Epidermal melanocyte (primary cell): ENCODE measurements around the gene CAPN14.

ENCODE experiments used
- DNase-seq: peaks from one replicate; pipeline ENCODE4 v3.0.0; 2011; ENCODE audit warnings: low spot score; ENCODE audit not compliant: insufficient read length

CAPN14 gene

DNA sequence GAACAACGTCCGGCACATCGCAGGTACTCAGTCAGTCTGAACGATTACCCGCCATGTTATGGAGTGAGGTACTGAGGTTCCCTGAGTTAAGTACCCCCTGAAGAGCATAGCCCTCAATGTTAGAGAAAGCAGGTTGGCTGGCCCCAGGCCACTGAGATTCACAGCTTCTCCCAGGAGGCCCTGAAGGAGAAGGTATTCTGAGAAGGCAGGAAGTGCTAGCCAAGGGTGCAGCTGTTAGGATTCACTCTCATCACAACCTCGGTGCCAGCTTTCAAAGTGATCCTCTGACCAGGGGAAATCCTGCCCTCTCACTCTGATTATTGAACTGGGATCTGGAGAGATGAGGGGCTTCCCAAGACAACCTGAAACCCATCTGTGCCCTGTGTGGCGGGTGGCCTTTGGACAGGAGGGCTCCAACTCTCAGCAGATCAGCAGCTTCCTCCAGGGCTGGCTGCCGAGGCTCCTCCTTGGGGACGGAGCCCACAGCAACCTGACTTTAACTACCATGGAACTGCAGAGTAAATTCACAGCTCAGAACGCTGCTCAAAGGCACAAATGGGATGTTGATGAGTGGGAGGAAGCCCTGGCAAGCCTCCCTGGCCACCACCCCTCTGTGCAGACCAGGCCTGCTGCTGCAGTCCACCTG, 24.4 kb upstream of the CAPN14 start:
- DNase-seq = no peak

DNA sequence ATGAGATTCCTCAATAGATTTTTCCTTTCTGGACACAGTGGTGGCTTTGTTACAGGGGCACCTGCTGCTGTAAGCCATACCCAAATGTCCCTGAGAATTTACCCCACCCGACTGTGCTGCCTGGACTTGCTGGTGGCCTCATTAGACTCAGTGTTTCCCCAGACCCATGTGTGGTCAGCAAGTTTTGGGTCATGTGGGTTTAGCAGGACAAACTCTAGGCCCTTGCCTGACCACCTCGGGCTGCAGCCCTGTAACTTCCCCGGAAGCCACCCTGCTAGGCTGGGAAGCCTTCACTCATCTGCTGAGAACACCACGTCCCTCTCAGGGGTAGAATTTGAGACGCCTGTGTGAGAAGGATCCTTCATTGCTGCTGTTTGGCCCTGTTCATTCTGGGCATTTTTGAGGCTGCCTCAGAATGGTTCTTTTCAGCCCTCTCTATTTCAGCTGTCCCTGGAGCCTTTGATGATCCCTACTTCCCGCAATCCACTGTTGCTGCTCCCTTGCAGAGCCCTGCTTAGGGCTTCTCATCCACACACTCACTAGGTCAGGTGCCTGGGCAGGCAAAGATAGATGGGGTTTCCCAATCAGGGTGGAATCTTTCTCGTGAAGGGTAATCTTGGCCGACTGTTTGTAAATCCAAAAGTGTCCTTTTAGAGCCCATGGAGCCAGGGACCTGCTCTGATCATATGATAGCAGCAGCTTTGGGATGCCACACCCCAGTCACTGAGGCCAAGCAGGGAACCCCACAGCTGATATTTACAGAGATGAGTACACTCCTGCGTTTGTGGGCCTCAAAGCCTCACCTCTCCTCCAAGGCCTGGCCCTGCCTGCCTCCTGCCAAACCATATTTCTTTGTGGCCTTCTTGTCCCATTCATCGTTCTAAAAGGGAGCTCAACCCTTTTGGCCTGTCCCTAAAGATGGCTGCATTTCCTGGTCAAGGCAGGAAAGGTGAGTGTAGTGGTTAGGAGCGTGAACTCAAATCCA, 23.4 kb upstream of the CAPN14 start:
- no peak for DNase-seq

DNA sequence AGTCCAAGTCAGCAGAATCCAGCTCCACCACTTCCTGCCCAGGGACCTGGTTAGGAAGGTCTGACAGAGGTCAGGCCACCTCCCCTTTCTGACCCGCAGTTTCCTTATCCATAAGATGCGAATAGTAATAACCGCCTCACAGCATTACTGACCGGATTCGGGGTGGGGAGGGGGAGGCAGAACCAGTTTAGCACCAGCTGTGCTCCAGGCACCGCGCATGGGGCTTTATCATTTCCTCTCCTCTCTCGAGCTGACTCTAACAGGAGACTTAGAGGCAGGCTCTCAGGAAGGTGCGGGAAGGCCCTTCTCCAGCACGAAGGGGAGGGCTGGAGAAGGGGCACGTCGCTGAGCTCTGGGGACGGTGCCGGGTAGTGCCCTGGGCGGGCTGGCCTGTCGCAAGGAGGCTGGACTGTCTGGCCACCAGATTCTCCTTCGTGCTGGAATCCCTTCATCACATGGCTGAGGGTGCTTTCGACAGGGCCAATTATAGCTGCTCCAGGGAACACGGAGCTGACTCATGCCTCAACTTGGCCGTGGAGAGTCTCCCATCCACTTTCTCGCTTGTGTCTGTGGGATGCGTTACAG, 22.4 kb upstream of the CAPN14 start:
- peak; percentile 30 for DNase-seq

DNA sequence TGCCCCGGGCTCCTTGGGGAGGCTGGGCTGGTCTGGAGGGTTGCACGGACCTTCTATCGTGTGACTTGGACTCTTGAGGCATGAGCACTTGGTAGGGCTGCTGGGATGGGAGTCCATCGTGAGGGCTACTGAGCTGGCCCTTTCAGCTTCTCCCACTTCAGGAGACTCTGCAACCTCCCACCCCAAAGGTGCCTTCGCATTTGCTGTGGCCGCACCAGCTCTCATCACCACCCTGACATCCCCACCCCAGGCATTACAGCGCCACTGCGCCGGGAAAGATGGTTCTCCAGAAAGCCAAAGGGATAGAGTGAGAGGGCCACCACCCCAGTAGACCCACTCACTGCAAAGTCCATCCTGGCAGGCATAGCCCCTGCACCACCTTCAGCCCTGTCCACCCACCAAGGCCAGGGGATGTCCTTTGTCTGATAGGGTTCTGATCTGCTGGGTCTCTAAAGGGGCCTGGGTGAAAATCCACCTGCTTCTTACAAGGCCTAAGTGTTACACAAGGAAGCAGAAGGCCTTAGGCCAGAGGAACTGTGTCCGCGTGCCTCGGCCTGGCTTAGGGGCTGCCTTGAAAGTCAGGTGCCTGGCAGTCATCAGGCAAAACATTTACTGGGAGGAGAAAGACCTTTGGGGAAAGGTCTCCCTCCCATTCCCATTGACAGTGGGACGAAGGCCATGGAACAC, 21.7 kb upstream of the CAPN14 start:
- no peak for DNase-seq

DNA sequence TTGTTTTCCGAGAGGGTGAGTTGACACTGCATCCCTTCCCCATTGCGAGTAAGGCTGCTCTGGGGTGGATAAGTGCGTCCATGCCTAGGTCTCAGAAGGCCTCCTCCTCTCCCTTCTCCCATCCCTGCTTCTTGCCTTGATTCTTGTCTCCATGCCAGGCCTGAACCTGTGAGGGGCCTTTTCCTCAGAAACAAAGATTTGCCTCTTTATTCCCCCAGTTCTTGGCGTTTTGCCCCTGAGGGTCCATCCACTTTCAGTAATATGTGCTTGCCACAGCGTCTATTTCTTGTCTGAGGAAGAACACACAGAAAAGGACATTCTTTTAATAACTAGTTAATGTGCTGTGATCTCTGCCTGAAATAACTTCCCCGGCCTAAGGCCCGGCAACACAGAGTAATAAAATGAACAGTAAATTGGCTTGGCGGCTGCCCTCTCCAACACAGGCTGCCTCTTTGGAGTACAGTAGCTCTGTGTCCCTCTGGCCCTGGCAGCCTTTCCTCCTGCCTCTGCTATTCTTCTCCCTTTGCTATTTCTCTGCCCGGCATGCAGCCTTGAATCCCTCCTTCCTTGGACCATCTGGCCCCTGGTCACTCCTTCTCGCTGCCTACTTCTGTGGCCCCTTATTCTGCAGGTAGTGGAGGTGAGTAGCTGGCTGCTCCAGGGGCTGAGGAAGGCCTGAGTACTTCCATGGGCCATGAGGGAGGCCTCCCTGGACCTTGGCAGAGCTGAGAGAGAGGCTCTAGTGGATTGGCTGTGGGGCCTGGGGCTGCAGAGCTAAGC, 21.0 kb upstream of the CAPN14 start:
- DNase-seq = no peak

DNA sequence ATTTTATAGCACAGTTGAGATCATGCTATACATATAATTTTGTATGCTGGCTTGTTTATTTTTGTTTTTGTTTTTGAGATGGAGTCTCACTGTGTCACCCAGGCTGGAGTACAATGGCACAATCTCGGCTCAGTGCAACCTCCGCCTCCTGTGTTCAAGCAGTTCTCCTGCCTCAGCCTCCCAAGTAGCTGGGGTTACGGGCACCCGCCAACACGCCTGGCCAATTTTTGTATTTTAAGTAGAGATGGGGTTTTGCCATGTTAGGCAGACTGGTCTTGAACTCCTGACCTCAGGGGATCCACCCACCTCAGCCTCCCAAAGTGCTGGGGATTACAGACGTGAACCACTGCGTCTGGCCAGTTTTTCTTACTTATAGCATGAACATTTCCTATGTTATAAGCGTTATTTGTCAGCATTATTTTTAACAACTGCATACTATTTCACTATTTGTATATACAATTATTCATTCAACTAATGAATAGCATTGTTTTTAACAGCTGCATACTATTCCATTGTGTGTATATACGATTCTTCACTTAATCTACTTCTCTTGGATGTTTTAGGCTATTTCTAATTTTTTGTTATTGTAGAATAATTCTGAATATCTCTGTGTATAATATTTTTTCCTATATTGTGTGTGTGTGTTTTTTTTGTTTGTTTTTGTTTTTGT, 20.2 kb upstream of the CAPN14 start:
- DNase-seq = no peak

DNA sequence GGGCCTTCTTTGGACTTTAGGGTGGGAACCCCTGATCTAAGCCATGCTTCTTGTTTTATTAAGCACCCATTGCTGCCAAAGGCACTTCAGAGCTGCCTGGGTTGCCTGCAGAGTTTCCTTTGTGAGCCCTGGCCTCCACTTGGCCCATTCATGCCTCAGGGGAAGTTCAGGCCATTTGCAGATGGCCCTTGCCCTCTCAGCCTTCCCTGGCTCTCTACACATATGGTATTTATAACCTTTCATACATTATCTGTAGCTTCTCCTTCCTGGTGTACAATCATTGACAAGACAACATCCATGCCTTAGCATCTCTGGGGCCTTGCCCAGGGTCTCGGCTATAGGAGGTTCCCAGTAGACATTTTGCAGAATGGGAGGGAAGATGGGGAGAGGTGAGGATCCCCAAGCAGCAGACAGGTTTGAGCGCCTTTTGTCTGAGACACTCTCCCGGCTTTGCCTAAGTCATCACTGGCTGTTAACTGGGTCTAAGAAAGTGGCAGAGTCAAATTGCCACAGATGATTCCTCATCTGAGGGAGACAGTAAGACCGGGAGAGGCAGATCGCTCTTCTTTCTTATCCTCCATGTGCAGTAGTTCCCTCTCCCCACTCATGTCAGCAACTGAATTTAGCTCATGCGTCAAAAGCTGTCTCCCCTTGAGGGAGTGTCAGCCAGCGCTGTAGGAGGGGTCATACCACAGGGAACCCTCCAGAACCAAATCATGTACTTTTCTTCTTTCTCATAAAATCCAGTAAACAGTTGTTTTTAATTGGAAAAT, 19.3 kb upstream of the CAPN14 start:
- DNase-seq = no peak

DNA sequence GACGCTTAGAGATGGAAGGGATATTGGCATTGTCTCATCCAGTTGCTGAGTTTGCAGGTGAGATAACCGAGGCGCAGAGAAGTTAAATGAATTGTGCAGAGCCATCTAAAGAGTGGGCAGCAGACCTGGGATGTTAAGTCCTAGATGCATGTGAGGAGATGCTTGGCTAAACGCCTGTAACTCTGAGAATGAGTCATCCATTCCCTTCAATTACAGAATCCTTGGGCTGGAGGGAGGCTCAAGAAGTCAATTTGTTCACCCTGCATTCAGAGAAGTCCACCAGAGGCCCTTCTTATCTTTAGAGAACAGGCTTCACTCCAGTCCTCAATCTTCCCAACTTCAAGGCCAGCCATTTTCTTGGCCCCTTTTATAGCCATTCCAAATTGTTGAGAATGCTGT, 18.2 kb upstream of the CAPN14 start:
- no peak for DNase-seq

DNA sequence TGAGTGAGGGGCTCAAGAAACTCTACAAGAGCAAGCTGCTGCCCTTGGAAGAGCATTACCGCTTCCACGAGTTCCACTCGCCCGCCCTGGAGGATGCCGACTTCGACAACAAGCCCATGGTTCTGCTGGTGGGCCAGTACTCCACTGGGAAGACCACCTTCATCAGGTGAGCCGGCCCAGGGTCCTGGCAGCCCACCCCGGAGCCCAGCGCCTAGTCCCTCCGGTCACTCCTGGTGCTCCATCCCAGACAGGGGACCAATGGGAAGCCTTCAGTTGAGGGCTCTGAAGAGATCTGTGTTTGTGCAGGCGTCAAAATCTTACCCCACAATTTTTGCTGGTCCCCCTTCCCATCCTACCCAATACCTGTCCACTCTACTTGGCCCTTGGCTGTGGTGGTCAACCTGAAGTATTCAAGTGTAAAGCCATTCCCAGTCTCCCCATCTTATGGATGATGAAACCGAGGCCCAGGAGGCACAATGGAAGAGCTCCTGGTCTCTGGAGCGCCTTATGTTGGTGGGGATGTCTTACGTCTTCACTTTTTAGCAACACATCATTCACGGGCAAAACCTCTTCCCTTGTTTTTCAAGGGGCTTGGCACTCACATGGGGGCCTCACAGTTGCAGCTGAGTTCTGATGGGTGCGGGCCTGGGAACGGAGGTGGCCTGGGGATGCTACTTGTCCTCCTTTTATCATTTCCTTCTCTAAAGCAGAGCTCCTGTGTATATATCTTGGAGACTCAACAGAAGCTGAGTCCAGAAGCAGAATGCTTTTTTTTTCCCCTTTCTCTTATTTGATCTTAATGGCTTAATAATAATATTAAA, 17.6 kb upstream of the CAPN14 start:
- DNase-seq = no peak

DNA sequence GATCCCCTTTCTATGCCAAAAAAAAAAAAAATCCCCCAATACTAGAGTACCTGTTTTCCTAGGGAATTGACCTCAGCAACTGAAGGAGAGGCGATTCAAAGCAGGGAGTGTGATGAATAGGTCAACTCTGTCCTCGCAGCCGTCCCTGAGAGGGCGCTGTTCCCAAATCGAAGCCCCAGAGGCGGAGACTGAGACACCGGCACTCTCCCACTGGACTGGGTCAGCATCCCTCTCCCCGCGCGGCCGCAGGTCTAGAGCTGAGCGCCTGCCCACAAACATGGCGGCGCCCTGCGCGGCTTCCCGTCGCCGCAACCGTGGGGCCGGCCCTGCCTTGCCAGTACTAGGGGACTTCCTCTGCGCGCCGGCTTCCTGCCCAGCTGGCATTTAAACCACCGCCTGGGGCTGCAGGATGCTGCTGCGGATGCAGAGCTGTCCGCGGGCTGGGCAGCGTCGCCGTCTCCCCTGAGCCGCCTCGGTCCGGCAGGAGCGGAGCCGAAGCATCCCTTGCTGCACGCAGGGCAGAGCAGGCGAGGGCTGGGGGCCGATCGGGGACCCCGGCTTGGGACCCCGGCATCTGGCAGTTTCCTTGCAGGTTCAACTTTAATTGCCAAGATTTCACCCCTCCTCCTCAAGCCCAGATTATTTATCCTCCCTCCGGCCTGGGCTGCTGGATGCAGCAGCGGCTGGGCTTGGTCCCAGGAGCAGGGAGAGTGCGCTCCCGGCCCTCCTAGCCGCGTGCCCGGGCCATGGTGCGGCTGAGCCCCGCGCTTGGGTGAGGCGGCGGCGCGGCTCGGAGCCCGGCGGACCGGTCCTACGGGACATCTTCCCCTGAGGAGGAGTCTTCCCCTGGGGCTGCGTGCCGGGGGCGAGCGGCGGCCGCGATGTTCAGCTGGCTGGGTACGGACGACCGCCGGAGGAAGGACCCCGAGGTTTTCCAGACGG, 16.7 kb upstream of the CAPN14 start, which contains the start of gene EHD3:
Gene EHD3 (plus strand): TSS at position 412 of the 942 bp plus-strand sequence. CDS start 470 bp downstream, at position 882.
- DNase-seq = peak; percentile 76

DNA sequence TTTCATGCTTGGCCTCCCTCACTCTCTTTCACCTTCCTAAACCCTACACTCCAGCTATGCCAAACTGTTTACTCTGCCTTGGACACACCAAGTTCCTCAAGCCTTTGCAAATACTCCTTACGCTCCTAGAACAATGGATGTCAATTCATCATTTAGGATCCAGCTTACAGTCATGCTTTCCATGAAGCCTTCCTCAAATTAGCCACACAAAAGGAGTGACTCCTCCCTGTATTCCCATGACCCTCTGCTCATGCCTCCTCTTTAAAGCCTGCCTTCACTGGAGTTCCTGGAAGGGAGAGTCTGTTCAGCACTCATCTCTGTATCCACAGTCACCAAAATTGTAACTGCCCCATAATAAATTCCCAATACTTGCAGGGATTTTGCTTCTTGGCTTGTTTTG, 15.9 kb upstream of the CAPN14 start:
- no peak for DNase-seq

DNA sequence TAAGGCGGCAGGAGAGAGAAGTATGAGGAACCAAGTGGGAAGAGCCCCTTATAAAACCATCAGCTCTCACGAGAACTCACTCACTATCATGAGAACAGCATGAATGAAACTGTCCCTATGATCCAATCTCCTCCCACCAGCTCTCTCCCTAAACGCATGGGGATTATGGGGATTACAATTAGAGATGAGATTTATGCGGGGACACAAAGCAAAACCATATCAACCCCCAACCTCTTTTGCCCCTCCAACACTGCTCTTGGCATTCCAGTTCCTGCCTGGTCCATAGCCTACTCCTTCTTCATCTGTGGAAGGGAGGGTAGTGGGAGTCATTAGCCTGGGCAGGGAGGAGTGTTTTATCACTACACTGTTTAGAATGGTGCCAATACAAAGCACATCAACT, 15.3 kb upstream of the CAPN14 start:
- no peak for DNase-seq

DNA sequence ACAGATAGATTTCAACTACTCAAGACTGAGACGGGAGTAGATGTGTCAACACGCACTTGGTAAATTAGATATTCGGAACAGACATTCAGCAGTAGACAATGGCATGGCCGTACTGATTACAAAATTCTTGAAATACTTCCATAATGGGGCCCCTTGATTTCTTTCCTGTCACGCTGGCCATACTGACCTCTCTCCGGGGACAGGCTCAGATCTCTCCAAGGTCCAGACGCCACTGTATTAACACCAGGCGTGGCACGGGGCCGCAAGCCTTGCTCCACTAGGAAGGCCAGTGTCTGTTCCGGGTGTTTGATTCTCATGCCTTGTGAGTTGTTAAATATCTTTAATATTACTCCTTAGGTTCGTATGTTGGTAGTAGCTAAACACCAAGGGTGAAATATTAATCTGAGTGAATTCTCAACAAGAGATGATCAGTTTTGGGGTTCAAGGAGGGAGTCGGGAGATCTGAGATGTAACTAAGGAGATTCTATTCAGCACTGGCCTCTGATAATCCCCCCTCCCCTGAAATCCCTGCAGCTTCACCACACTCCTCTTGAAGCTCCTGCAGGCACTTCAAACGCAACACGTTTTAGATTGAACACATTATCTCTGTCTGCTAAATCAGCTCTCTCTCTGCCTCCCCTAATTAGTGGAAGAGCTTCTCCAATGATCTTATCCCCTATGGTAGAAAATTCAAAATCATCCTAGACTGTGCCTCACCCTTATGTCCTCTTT, 14.4 kb upstream of the CAPN14 start:
- DNase-seq = no peak

DNA sequence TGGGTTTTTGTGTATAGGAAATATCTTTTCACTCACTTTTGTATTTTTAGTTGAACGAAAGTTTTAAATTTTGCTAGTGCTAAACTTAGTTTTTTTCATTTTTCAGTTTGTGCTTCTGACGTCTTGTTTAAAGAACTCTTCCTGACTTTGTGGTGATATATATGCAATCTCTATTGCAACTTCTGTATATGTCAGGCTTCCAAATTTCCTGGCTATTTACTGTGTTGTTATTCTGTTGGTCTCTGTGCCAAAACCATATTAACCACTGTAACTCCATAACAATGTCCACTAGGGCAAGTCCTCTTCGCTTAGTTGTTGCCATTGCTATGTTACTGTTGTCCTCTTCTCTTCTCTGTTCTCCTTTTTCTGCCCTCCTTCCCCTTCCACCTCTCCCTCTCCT, 13.4 kb upstream of the CAPN14 start:
- no peak for DNase-seq

DNA sequence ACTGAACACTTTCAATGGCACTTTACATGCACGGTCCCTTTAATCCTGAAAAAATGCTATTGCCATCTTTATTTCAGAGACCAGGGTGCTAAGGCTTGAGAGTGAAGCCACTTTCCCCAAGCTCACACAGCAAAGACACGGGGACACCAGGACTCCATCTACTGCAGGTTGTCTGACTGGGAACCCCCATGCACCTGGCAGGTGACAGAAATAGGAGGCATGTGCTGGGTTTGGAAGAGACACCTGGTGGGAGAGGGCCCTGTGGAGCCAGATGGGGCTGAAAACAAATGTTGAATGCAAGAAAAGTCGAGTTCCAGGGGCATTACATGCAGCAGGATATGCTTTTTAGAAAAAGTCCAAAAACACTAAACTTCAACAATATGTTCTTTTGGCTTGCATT, 11.4 kb upstream of the CAPN14 start:
- no peak for DNase-seq

DNA sequence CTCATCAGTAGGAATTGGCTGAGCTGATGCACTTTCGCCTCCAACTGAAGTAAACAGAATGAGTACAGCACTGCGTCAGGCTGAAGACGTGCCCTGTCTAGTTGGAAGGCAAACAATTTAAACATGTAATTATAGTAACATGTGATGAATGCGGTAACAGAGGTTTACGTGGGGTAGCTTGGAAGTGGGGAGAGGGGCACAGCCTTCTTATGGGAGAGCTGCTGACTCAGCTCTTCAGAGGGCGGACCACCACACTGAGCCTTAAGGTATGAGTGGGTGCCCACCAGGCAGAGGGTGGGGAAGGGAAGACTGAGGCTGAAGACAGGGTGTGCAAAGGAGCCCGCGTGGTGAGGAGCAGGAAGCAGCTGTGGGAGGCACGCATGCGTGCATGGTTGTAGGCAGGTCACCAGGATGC, 10.4 kb upstream of the CAPN14 start:
- no peak for DNase-seq

DNA sequence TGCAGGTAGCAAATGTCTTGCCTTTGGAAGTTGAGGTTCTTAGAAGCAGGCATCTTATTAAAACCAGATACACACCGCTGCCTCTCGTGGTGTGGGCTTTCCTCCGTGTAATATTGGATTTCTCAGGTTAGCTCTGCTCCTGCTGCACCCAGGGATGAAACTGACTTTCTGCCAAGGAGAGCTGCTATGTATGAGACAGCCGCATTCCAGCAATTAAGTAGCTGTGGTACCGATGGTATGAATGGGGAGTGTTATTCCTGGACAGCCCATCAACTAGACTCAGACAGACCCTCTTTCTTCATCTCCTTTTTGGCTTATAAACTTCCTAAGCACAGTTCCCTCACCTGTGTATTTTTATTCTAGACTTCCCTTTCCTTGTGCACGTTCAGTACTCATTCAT, 9.8 kb upstream of the CAPN14 start:
- DNase-seq = no peak
